NOMO-1 treated with DMSO at 0.1 percent for 48 hours (cell line): ENCODE results near the gene SMAD2.

Experiments used
- DNase-seq: peaks from one replicate; lab custom pipeline; 2025; ENCODE audit not compliant: unreplicated experiment; lab: John Stamatoyannopoulos, UW

SMAD2 gene

GRCh38 chr18:47898696-47899095 lies 31.8 kb downstream of the SMAD2 start:
- no peak for DNase-seq

DNA sequence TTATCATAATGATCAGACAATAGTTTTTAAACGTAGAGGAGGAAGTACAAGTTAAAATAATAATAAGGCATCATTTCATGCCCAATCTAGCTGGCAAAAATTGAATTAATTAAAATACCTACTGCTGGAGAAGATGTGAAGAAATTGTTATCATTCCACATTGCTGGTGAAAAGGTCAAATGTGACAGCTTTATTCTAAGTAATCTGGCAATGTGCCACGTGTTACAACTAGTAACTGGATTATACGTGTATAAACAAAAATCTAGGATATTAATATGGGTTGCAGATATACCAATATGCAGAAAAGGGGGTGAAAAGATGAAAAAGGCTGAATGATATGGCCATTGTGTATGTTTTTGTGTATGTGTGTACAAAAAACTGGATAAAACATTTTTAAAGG lies 32.4 kb downstream of the SMAD2 start:
- no peak for DNase-seq

GRCh38 chr18:47895565-47896250 lies 34.8 kb downstream of the SMAD2 start:
- DNase-seq, result no peak

GRCh38 chr18:47893939-47894699 lies 36.3 kb downstream of the SMAD2 start:
- DNase-seq, result no peak

DNA sequence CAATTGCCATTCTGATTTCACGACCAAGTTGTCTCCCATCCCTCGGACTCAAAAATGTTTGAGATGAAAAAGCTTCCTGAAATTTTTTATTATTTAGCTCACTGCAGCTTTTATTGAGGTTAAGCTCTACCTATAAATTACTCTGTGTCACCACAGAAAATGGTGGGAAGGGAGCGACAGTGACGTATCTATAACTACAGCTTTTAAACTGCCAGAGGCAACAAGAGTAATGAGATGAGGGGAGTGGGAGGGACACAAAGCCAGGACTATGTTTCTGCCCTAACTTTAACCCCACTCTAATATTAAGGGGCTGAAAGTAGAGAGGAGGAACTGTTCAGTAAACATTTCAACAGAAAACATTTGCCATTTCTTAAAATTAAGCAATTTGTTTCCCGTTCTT lies 37.4 kb downstream of the SMAD2 start:
- DNase-seq, result no peak

- no peak for DNase-seq
Observed at GRCh38 chr18:47888156-47888555, 42.3 kb downstream of the SMAD2 start.

- no peak for DNase-seq
Observed at GRCh38 chr18:47887227-47887626, 43.2 kb downstream of the SMAD2 start.

GRCh38 chr18:47883771-47884413 lies 46.6 kb downstream of the SMAD2 start:
- no peak for DNase-seq

DNA sequence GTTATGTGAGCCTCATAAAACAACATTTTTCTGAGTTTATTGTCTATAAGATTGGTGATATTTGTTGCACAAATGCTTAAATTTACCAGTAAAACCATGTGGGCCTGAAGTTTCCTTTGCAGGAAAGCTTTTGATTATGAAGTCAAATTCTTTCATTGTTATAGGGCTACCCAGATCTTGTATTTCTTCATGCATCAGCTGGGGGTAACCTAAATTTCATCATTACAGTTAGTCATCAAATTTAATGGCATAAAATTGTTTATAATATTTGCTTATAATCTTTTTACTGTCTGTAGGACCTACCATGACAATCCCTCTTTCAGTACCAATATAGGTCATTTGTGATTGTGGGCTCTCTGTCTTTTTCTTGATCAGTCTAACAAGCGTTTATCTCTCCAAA lies 47.8 kb downstream of the SMAD2 start:
- no peak for DNase-seq

GRCh38 chr18:47881752-47882455 lies 48.6 kb downstream of the SMAD2 start:
- no peak for DNase-seq

GRCh38 chr18:47881042-47881441 lies 49.4 kb downstream of the SMAD2 start:
- DNase-seq, result no peak

DNA sequence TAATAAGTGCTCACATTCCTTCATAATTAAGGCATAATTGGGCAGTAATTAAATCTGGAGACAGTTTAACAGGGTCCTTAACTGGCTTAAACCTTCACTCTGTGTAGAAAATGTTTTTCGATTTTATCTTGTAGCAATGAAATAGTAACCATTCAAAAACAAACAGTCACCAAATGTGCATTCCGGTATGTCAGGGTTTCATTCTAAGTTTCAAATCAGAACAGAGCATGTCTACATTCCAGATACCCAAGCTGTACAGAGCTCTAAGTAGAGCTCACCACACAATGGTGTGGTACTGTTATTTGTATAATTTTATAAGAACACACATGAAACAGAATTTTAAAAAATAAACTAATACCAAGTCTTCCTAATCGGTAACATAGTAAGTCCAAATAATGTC lies 52.6 kb downstream of the SMAD2 start:
- DNase-seq, result no peak

GRCh38 chr18:47876813-47877212 lies 53.6 kb downstream of the SMAD2 start:
- DNase-seq, result no peak

DNA sequence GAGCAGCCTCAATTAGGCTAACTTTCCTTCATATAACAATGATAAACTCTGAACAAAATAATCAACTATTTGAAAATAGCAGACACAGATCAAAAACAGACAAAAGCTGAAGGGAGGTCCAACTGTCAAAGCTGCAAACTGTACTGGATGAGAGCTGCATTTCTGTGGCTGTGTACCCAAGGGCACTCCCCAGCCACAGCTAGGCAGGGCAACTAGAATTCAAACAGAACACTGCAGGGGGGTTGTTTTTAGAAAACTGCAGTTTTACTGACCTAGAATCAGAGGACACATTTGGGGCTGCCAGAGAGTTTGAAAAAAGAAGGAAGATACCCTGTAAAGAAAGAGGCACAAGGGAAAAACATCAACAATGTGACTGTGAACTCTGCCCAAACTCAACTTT lies 56.8 kb downstream of the SMAD2 start:
- DNase-seq, result no peak

GRCh38 chr18:47872426-47872825 lies 58.0 kb downstream of the SMAD2 start:
- no peak for DNase-seq

GRCh38 chr18:47871288-47871687 lies 59.2 kb downstream of the SMAD2 start:
- DNase-seq, result no peak

GRCh38 chr18:47870605-47871004 lies 59.9 kb downstream of the SMAD2 start:
- no peak for DNase-seq

DNA sequence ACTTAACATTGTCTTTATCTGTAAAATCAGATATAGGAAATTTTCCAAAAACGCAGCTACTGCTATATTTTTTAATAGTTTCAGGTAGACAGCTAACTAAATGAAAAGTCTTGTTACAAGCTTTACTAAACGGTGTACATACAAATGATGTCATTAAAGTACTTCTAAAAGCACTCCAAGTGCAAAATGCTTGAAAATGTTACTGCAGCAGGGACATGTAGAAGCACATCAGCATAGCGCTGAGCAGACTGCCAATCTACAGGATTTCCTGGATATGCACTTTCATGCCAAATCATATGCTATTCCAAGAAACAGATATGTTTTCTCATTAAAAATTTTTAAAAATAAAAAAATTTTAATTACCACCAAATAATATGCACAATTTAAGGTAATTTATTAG lies 61.7 kb downstream of the SMAD2 start:
- no peak for DNase-seq

- DNase-seq, result no peak
Observed at GRCh38 chr18:47865183-47865582, 65.3 kb downstream of the SMAD2 start.

GRCh38 chr18:47863041-47863440 lies 67.4 kb downstream of the SMAD2 start:
- DNase-seq, result no peak

DNA sequence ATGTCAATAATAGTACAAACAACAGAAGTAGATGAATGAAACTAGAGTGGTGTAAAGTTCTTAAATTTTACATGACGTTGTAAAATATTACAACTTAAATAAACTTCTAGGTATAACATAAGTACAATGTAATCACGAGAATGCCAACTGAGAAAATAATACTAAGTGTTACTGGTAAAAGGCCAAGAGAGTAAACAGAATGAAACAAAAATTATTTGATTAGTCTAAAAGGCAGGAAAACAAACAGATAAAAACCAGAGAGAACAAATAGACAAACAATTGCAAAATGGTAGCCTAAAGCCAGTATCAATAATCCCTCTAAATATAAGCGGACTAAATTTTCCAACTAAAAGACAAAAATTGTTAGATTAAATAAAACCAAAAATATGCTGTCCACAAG lies 71.9 kb downstream of the SMAD2 start:
- no peak for DNase-seq

- DNase-seq, result no peak
Observed at GRCh38 chr18:47847635-47848034, 82.8 kb downstream of the SMAD2 start.
